DMS 273 (cell line): ENCODE results near the gene KLK8.

Source experiments
- DNase-seq: peaks from one replicate; lab custom pipeline; 2025; ENCODE audit not compliant: unreplicated experiment; lab: John Stamatoyannopoulos, UW

The KLK8 gene

GRCh38 chr19:51018745-51019543, 17.5 kb upstream of the KLK8 start:
- peak; percentile 26 for DNase-seq

GRCh38 chr19:51016798-51017683, 15.6 kb upstream of the KLK8 start:
- DNase-seq: peak; percentile 71

- DNase-seq: no peak
Measured at GRCh38 chr19:51015691-51016267, 14.4 kb upstream of the KLK8 start.

- DNase-seq: no peak
Measured at GRCh38 chr19:51014242-51014641, 12.8 kb upstream of the KLK8 start.

- no peak for DNase-seq
Measured at GRCh38 chr19:51012661-51013190, 11.3 kb upstream of the KLK8 start.

- no peak for DNase-seq
Measured at GRCh38 chr19:51010066-51010795, 8.8 kb upstream of the KLK8 start.

- DNase-seq: no peak
Measured at GRCh38 chr19:51009061-51009891, 7.9 kb upstream of the KLK8 start.

- DNase-seq: no peak
Measured at GRCh38 chr19:51007488-51007887, 6.1 kb upstream of the KLK8 start.

- no peak for DNase-seq
Measured at GRCh38 chr19:51006406-51006805, 5.0 kb upstream of the KLK8 start.

GRCh38 chr19:51005248-51005647, 3.8 kb upstream of the KLK8 start:
- no peak for DNase-seq

GRCh38 chr19:51003316-51003715, 1.9 kb upstream of the KLK8 start:
- DNase-seq: no peak

- DNase-seq: no peak
Measured at GRCh38 chr19:51002542-51003311, 1.3 kb upstream of the KLK8 start.

- DNase-seq: no peak
Measured at GRCh38 chr19:51002089-51002532, 707 bp upstream of the KLK8 start.

GRCh38 chr19:51000981-51001380, 423 bp downstream of the KLK8 start:
- DNase-seq: no peak

GRCh38 chr19:51000426-51000825, 978 bp downstream of the KLK8 start:
- DNase-seq: no peak

GRCh38 chr19:50998686-50999085, 2.7 kb downstream of the KLK8 start:
- no peak for DNase-seq

GRCh38 chr19:50998061-50998460, 3.3 kb downstream of the KLK8 start:
- DNase-seq: no peak

- peak; percentile 28 for DNase-seq
Measured at GRCh38 chr19:50994129-50994528, 7.3 kb downstream of the KLK8 start.

- no peak for DNase-seq
Measured at GRCh38 chr19:50992666-50993035, 8.8 kb downstream of the KLK8 start.
